Transverse colon (tissue), 4 donors: ENCODE results near the gene ANAPC13.

ENCODE experiments used
- POLR2AphosphoS5 ChIP-seq, 3 donors: sonication (generic); formaldehyde crosslinking; IDR thresholded peaks; one replicate each; pipeline ENCODE4 v1.6.1; 2016; ENCODE audit warnings: antibody characterized with exemption in 3 of 3
- TF ChIP-seq, protein P1 (sequence below), 5 experiments: fragments of 200-600 bp in 3 of 5; fragments of 450-650 bp in 2 of 5; sonication (generic) in 3 of 5; IDR thresholded peaks; 1 replicate in 2 of 5; 2 replicates in 3 of 5; pipeline ENCODE4 v1.5.1; 2016 to 2017; ENCODE audit warnings: antibody characterized with exemption in 5 of 5, inconsistent platforms in 3 of 5, mild to moderate bottlenecking in 2 of 5, moderate library complexity in 1 of 5

- TF ChIP-seq POLR2AphosphoS5 (IDR thresholded peaks at IDR 0.05) = peak; percentile 22 to 61 (median 48)
- TF ChIP-seq, protein P1, sequence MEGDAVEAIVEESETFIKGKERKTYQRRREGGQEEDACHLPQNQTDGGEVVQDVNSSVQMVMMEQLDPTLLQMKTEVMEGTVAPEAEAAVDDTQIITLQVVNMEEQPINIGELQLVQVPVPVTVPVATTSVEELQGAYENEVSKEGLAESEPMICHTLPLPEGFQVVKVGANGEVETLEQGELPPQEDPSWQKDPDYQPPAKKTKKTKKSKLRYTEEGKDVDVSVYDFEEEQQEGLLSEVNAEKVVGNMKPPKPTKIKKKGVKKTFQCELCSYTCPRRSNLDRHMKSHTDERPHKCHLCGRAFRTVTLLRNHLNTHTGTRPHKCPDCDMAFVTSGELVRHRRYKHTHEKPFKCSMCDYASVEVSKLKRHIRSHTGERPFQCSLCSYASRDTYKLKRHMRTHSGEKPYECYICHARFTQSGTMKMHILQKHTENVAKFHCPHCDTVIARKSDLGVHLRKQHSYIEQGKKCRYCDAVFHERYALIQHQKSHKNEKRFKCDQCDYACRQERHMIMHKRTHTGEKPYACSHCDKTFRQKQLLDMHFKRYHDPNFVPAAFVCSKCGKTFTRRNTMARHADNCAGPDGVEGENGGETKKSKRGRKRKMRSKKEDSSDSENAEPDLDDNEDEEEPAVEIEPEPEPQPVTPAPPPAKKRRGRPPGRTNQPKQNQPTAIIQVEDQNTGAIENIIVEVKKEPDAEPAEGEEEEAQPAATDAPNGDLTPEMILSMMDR (IDR thresholded peaks at IDR 0.05) = no peak
Observed at GRCh38 chr3:134464064-134464688, 21.6 kb downstream of the ANAPC13 start.
